ENCODE results near the gene TMA7. TPM values are rescaled to one million over a fixed set of nuclear protein-coding genes. Genes with fewer than 3 reads are reported as not detected.
A peak's percentile ranks its signal among the peaks of the same experiment; 100 is the strongest.

The TMA7 gene
- total RNA-seq, 1 donor from 2014 or later = 169 TPM

DNA sequence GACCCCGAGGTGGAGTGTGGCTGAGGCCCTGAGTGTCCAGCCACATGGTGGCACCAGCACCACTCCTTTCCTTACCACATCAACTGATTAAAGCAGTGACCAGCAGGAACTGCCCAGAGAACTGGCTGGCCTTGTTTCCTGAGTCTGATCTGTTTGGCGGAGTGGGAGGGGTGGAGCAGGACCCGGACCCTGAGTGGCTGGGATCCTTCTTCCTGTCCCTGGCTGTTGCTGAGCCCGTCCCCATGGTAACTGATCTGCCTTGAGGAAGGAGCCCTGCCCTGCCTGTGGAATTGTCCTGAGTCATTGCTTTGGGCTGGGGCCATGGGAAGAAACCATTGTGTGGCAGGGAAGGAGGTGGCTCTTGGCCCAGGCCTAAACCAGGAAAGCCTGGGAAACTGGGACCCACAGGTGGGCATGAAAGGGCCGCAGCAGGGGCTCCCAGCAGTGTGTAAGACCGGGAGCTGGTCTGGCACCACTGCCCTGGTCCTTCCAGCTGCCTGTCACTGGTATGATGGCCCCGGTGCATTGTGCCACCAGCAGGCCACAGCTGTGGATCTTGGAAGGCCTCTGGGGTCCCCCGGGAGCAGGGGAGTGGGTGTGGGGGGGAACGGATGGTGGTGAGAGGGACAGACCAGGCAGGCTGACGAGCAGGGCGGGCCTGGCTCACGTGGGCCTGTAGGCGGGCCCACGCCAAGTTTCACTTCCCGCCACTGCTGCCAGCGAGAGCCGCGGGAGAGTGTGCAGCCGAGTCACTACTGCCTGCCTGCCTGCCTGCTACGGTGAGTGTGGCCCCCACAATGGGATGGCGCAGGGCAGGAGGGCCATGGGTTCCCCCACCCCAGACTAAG, 25.7 kb downstream of the TMA7 start:
- intact Hi-C loops (cut with DNase I) = loop anchor here (2.0 kb wide), 1 partner anchor 83 kb away; no protein-coding TSS in a partner anchor
- Histone ChIP-seq H3K4me1 (peaks cover 49% of the 10 kb centered on the region), H3K36me3 (peaks cover 43% of the 10 kb centered on the region), H3K4me3 (peak overlapping the region; percentile 66), H3K27ac (peak overlapping the region; percentile 100), H3K9me3 (no peaks in the 10 kb centered on the region), H3K27me3 (no peaks in the 10 kb centered on the region)
- DNase-seq = peak; percentile 95
- TF ChIP-seq, protein P1, sequence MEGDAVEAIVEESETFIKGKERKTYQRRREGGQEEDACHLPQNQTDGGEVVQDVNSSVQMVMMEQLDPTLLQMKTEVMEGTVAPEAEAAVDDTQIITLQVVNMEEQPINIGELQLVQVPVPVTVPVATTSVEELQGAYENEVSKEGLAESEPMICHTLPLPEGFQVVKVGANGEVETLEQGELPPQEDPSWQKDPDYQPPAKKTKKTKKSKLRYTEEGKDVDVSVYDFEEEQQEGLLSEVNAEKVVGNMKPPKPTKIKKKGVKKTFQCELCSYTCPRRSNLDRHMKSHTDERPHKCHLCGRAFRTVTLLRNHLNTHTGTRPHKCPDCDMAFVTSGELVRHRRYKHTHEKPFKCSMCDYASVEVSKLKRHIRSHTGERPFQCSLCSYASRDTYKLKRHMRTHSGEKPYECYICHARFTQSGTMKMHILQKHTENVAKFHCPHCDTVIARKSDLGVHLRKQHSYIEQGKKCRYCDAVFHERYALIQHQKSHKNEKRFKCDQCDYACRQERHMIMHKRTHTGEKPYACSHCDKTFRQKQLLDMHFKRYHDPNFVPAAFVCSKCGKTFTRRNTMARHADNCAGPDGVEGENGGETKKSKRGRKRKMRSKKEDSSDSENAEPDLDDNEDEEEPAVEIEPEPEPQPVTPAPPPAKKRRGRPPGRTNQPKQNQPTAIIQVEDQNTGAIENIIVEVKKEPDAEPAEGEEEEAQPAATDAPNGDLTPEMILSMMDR (IDR thresholded peaks at IDR 0.05) = peak; percentile 70
- peak; percentile 94 for ATAC-seq

DNA sequence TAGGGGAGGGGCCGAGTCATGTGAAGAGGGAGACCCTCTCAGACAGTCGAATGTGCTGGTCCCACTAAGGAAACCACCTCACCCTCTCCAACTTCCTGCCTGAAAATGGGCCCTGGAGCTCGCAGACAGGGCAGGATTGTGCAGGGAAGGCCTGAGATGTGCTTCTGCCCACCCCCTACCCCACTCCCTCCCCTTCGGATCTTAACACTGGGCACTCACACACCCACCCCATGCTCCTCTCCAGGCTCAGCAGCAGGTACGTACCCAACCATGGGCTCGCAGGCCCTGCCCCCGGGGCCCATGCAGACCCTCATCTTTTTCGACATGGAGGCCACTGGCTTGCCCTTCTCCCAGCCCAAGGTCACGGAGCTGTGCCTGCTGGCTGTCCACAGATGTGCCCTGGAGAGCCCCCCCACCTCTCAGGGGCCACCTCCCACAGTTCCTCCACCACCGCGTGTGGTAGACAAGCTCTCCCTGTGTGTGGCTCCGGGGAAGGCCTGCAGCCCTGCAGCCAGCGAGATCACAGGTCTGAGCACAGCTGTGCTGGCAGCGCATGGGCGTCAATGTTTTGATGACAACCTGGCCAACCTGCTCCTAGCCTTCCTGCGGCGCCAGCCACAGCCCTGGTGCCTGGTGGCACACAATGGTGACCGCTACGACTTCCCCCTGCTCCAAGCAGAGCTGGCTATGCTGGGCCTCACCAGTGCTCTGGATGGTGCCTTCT, 26.5 kb downstream of the TMA7 start:
- no peaks in the 10 kb centered on the region for H3K9me3 ChIP-seq
- peak overlapping the region; percentile 66 for H3K4me3 ChIP-seq
- no peaks in the 10 kb centered on the region for H3K27me3 ChIP-seq
- H3K4me1 ChIP-seq = peaks cover 57% of the 10 kb centered on the region
- DNase-seq = peak; percentile 68
- TF ChIP-seq, protein P1 (IDR thresholded peaks at IDR 0.05) = no peak
- H3K36me3 ChIP-seq = peaks cover 36% of the 10 kb centered on the region
- H3K27ac ChIP-seq = peak overlapping the region; percentile 100
- intact Hi-C loops (cut with DNase I) = no loop called here
- peak; percentile 22 for ATAC-seq

DNA sequence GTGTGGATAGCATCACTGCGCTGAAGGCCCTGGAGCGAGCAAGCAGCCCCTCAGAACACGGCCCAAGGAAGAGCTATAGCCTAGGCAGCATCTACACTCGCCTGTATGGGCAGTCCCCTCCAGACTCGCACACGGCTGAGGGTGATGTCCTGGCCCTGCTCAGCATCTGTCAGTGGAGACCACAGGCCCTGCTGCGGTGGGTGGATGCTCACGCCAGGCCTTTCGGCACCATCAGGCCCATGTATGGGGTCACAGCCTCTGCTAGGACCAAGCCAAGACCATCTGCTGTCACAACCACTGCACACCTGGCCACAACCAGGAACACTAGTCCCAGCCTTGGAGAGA, 27.0 kb downstream of the TMA7 start:
- H3K9me3 ChIP-seq = no peaks in the 10 kb centered on the region
- peaks cover 36% of the 10 kb centered on the region for H3K36me3 ChIP-seq
- H3K4me3 ChIP-seq = peak overlapping the region; percentile 66
- ATAC-seq (no peak), DNase-seq (no peak)
- peaks cover 62% of the 10 kb centered on the region for H3K4me1 ChIP-seq
- peak overlapping the region; percentile 100 for H3K27ac ChIP-seq
- TF ChIP-seq, protein P1 (IDR thresholded peaks at IDR 0.05) = no peak
- intact Hi-C loops (cut with DNase I) = no loop called here
- H3K27me3 ChIP-seq = no peaks in the 10 kb centered on the region

DNA sequence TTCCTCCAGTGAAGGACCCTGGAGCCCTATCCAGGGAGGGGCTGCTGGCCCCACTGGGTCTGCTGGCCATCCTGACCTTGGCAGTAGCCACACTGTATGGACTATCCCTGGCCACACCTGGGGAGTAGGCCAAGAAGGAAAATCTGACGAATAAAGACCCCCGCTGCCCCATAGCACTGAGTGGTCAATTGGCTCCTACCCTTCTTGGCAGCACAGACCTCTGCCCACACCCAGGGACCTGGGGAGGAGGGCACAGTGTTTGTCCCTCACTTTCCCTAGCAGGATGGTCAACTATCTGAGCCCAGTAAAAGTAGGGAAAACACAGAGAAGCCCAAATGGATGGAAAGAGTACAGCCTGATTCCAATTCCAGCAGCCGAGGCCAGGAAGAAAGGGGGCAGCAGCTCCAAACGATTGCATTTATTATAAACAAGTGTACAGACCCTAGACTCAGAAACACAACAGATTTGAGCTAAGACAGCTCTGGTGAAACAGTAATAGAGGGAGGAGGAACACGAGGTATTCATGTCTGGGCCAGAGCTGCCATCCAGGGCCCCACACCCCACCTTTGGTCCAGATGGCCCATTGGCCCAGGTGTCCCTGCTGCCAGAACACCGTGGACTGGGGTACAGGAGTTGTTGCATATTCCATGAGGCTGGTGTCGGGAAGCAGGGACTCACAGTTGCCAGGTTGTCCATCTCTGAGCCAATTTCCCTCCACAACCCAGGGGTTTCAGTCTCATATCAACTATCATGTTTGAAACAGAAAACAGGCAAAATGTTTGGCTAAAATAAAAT, 27.6 kb downstream of the TMA7 start:
- intact Hi-C loops (cut with DNase I) = no loop called here
- TF ChIP-seq, protein P1 (IDR thresholded peaks at IDR 0.05) = no peak
- Histone ChIP-seq H3K9me3 (no peaks in the 10 kb centered on the region), H3K27ac (peak overlapping the region; percentile 100), H3K4me3 (peak overlapping the region; percentile 66), H3K27me3 (no peaks in the 10 kb centered on the region), H3K4me1 (peaks cover 63% of the 10 kb centered on the region), H3K36me3 (peaks cover 36% of the 10 kb centered on the region)
- no peak for ATAC-seq
- no peak for DNase-seq

DNA sequence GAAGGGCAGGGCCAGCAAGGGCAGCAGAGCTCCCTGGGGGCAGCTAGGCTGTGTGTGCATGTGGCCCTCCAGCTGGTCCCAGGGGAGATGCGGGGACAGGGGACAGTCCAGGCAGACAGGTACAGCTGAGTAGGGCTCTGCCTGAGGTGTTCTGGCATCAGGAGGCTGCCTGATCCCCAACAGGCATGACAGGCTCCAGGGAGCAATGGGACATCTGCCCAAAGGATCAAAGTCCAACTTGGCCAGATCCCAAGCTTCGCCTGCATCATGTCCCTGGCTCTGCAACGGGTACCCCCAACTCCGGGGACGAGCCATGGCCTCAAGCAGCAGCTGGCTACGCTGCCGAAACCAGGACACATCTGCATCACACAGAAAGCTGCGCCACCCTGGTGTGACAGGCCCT, 28.3 kb downstream of the TMA7 start:
- TF ChIP-seq, protein P1 (IDR thresholded peaks at IDR 0.05) = no peak
- intact Hi-C loops (cut with DNase I) = no loop called here
- DNase-seq (no peak), ATAC-seq (no peak)
- Histone ChIP-seq H3K4me1 (peaks cover 66% of the 10 kb centered on the region), H3K27me3 (no peaks in the 10 kb centered on the region), H3K36me3 (peaks cover 36% of the 10 kb centered on the region), H3K4me3 (no peak overlapping the region), H3K27ac (peak overlapping the region; percentile 100), H3K9me3 (no peaks in the 10 kb centered on the region)
